Activated CD4-positive, CD25-positive, alpha-beta regulatory T cell treated with anti-CD3 and anti-CD28 coated beads, Interleukin-2, amount 50 U/mL, for 72 hours (primary cell): ENCODE measurements around the gene ATG10.
"Not testable (repeated sequence)": the region's sequence is repeated elsewhere in the genome, so short reads cannot be mapped to it uniquely, and the experiment has no call there.

Source experiments
- DNase-seq: peaks from one replicate; pipeline ENCODE4 v3.0.0; 2021

The ATG10 gene

GRCh38 chr5:81971712-81972491, at the start of gene ATG10:
Gene ATG10 (plus strand): TSS chr5:81972023. CDS start chr5:81987571, 15,548 bp downstream.
- DNase-seq = peak; percentile 89

GRCh38 chr5:81922854-81923279, 49.0 kb upstream of the ATG10 start:
- no peak for DNase-seq

GRCh38 chr5:81924442-81924841, 47.4 kb upstream of the ATG10 start:
- DNase-seq = no peak

GRCh38 chr5:81925009-81925408, 46.8 kb upstream of the ATG10 start:
- DNase-seq = no peak

- no peak for DNase-seq
Observed at GRCh38 chr5:81925981-81926380, 45.8 kb upstream of the ATG10 start.

- no peak for DNase-seq
Observed at GRCh38 chr5:81936066-81936465, 35.8 kb upstream of the ATG10 start.

GRCh38 chr5:81936750-81937149, 35.1 kb upstream of the ATG10 start:
- DNase-seq = no peak

- no peak for DNase-seq
Observed at GRCh38 chr5:81942746-81943145, 29.1 kb upstream of the ATG10 start.

GRCh38 chr5:81948349-81948748, 23.5 kb upstream of the ATG10 start:
- DNase-seq = no peak

- no peak for DNase-seq
Observed at GRCh38 chr5:81949462-81949861, 22.4 kb upstream of the ATG10 start.

GRCh38 chr5:81950996-81951395, 20.8 kb upstream of the ATG10 start:
- no peak for DNase-seq

GRCh38 chr5:81954796-81955195, 17.0 kb upstream of the ATG10 start:
- not testable (repeated sequence) for DNase-seq

- DNase-seq = not testable (repeated sequence)
Observed at GRCh38 chr5:81958129-81958528, 13.7 kb upstream of the ATG10 start.

- no peak for DNase-seq
Observed at GRCh38 chr5:81961651-81962440, 10.0 kb upstream of the ATG10 start.

- DNase-seq = no peak
Observed at GRCh38 chr5:81963544-81963943, 8.3 kb upstream of the ATG10 start.

- DNase-seq = no peak
Observed at GRCh38 chr5:81965524-81965923, 6.3 kb upstream of the ATG10 start.

- no peak for DNase-seq
Observed at GRCh38 chr5:81969226-81969625, 2.6 kb upstream of the ATG10 start.

GRCh38 chr5:81969912-81970311, 1.9 kb upstream of the ATG10 start:
- DNase-seq = no peak

- DNase-seq = no peak
Observed at GRCh38 chr5:81971111-81971711, 612 bp upstream of the ATG10 start.

GRCh38 chr5:81972492-81972783, 615 bp downstream of the ATG10 start:
- no peak for DNase-seq

GRCh38 chr5:81980160-81980559, 8.3 kb downstream of the ATG10 start:
- no peak for DNase-seq

GRCh38 chr5:81980598-81981260, 8.9 kb downstream of the ATG10 start:
- no peak for DNase-seq

GRCh38 chr5:81982172-81982685, 10.4 kb downstream of the ATG10 start:
- DNase-seq = not testable (repeated sequence)
